ENCODE results near the gene NBAS. TPM values are rescaled to one million over a fixed set of nuclear protein-coding genes. Genes with fewer than 3 reads are reported as not detected.

The NBAS gene
- total RNA-seq, 1 experiment from 2014 or later: 32.5 TPM

- no peak overlapping the region for H2BK5ac ChIP-seq (ENCODE audit: insufficient read length, low read length)
- no peaks in the 10 kb centered on the region for H3K79me1 ChIP-seq (ENCODE audit: insufficient read depth, low read depth, low read length, poor library complexity, severe bottlenecking)
- H3K4me3 Mint-ChIP-seq: no peak overlapping the region
- H3K9me3 ChIP-seq (ENCODE audit: control insufficient read depth, low read depth, low read length): no peaks in the 10 kb centered on the region
- peaks cover 7 to 10% of the 10 kb centered on the region in 2 experiments for H3K4me1 Mint-ChIP-seq
- H3K9me3 Mint-ChIP-seq: peaks cover 4 to 7% of the 10 kb centered on the region in 2 experiments; a peak in 3 of 5 replicates
- peak overlapping the region in 1 of 3 experiments; percentile 23; a peak in 1 of 7 replicates for H3K27ac Mint-ChIP-seq
- no peak overlapping the region for H3K56ac ChIP-seq (ENCODE audit: insufficient read length, low read depth, low read length)
- no peak overlapping the region for H2BK20ac ChIP-seq (ENCODE audit: low read depth, low read length, poor library complexity, severe bottlenecking)
- H2AFZ ChIP-seq (ENCODE audit: low read length): no peak overlapping the region
- H4K20me1 ChIP-seq (ENCODE audit: control insufficient read depth, insufficient read depth, insufficient read length): no peaks in the 10 kb centered on the region
- no peaks in the 10 kb centered on the region for H3K4me1 ChIP-seq (ENCODE audit: insufficient read depth, low read length)
- H2BK12ac ChIP-seq (ENCODE audit: insufficient read length, low read depth, low read length): no peak overlapping the region
- no peak overlapping the region for H4K91ac ChIP-seq (ENCODE audit: insufficient read length, low read depth, low read length)
- WGBS (ENCODE audit: extremely low coverage, insufficient read length, low lambda C conversion rate): no CpG with 5 or more reads among the region's 2 CpGs
- H4K5ac ChIP-seq (ENCODE audit: insufficient read length, low read depth, low read length): no peak overlapping the region
- H3K4me2 ChIP-seq (ENCODE audit: insufficient read depth, insufficient read length, low read length): no peak overlapping the region
- H3K9ac ChIP-seq (ENCODE audit: extremely low read depth, insufficient read length, low read length): no peak overlapping the region
- H4K8ac ChIP-seq (replicated peaks; ENCODE audit: insufficient read length, low read depth, low read length): no peak overlapping the region
- no peak overlapping the region for H3K4ac ChIP-seq (ENCODE audit: low read depth, low read length)
- no peak overlapping the region for H2BK15ac ChIP-seq (ENCODE audit: low read depth, low read length)
- H3K18ac ChIP-seq (ENCODE audit: insufficient read length, low read depth, low read length): no peak overlapping the region
- no peak overlapping the region for H2BK120ac ChIP-seq (ENCODE audit: low read depth, low read length, poor library complexity, severe bottlenecking)
- H2AK5ac ChIP-seq (ENCODE audit: insufficient read length, low read length): no peak overlapping the region
- no peak overlapping the region for H3T11ph ChIP-seq (ENCODE audit: low read length)
- no peaks in the 10 kb centered on the region for H3K23me2 ChIP-seq (ENCODE audit: insufficient read length, low read depth, low read length, poor library complexity, severe bottlenecking)
- H3K27me3 ChIP-seq (ENCODE audit: insufficient read depth, low read length): no peaks in the 10 kb centered on the region
- H3K14ac ChIP-seq (ENCODE audit: insufficient read depth, low read length): no peak overlapping the region
- peaks cover 5 to 11% (median 11%) of the 10 kb centered on the region in 3 experiments; a peak in 6 of 7 replicates for H3K36me3 Mint-ChIP-seq (ENCODE audit: insufficient read depth in 1 of 3, low read depth in 3 of 3)
- H3K27ac ChIP-seq (ENCODE audit: insufficient read length, low read depth, low read length): no peak overlapping the region
- H3K27me3 Mint-ChIP-seq (ENCODE audit: low read depth): no peaks in the 10 kb centered on the region
- H3K79me2 ChIP-seq (ENCODE audit: insufficient read depth, low read length): no peaks in the 10 kb centered on the region
- H3K23ac ChIP-seq (ENCODE audit: insufficient read length, low read depth, low read length): no peak overlapping the region
- no peak for TF ChIP-seq CTCF (conservative IDR thresholded peaks at IDR 0.05)
- no peak for DNase-seq
Measured at GRCh38 chr2:15447381-15447780, 113.8 kb downstream of the NBAS start.
